HG02970 (cell line): Measurements from ENCODE around the gene PDE7B.
"Not testable (repeated sequence)": the region's sequence is repeated elsewhere in the genome, so short reads cannot be mapped to it uniquely, and the experiment has no call there.

Experiments
- ATAC-seq: cut with Tn5 transposase; IDR thresholded peaks from one replicate; pipeline ENCODE4 v1.9.1; 2021; ENCODE audit warnings: mild to moderate bottlenecking, moderate library complexity, moderate number of reproducible peaks; ENCODE audit not compliant: unreplicated experiment, low FRiP score

The PDE7B gene

DNA sequence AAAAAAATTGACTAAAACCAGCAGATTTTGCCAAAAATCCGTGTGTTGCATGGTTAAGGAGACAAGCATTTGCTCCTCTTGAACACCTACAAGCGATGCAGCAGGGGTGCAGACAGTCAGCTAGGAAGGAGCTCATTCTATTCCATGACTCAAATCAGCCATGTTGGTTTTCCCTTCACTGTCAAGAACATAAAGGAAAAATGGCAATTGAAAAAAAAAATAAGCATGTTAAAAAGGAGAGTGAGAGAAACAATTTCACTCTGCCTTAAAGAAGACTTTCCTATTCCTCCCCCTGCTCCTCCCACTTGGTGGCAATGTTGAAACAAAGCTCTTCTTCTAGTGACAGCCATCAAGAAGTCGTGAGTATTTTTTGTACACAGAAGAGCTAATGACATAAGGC lies 283.2 kb downstream of the PDE7B start:
- ATAC-seq, result no peak

GRCh38 chr6:136136274-136136673 lies 284.8 kb downstream of the PDE7B start:
- no peak for ATAC-seq

DNA sequence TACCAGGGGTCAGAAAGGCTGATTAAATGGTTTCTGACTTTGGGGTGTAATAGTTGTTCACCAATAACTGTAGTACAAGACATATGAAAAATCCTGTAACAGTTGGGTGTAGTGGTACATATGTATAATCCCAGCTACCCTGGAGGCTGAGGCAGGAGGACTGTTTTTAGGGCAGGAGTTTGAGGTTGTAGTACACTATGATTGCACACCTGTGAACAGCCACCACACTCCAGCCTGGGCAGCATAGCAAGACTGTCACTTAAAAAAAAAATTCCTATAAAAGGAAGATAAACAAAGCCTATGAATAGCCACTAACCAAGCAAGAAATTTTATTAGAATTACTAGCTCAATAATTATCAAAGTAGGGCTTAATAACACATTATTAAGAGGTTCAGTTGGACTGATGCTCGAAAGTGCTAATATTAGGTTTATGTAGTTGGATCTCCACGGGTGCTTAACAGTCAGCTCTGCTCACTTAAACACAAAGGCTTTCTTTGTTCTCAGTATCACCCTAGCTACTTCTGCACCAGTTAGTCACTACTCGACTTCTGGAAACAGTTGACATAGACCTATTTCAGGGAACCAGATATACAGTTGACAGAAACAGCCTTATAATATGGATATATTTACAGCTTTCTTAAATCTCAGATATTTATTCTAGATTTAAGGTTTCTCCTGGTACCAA lies 285.6 kb downstream of the PDE7B start:
- no peak for ATAC-seq

GRCh38 chr6:136137739-136138402 lies 286.4 kb downstream of the PDE7B start:
- ATAC-seq, result no peak

GRCh38 chr6:136139111-136139510 lies 287.6 kb downstream of the PDE7B start:
- ATAC-seq, result not testable (repeated sequence)

DNA sequence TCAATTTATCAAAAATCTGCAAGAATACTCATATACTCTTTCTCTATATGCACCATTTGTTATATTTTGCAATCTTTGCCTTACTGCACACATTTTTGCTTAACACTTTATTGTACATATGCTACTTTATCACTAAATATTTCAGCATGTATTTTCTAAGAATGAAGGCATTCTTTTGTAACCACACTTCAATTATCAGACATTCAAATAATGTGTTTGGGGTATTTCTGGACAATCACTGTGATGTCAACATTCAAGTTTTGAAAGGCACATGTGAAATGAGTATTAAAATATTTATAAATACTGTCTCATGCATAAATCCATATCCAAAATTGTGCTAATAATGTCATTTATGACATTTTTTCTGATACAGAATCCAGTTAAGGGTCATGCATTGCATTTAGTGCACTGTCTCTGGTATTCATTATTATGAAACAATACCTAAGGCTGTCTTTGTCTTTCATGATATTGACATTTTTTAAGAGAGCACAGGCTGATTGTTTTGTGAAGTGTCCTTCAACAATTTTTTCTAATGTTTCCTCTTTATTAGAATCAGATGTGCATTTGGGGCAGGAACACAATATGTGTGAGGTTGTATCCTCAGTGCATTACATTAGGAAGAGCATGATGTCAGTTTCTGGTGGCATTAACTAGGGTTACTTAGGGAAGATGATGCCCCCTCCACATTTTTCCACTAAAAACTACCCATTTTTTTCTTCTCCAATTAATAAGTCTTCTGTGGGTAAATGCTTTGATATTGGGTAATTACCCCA lies 292.9 kb downstream of the PDE7B start:
- ATAC-seq, result no peak

DNA sequence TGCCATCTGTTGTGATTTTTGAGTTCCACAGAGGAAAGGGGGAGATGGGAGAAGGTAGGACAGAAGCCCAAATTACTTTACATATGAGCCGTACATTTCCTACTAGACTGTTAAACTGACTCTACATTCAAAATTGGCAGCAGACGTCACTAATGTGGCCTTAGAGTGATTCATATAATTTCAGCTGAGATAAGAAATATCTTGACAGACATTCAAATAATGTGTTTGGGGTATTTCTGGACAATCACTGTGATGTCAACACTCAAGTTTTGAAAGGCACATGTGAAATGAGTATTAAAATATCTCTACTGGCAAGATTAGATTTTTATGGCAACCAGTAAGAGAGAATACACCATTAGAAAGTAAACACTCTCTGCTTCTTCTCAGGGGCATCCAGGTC lies 294.6 kb downstream of the PDE7B start:
- no peak for ATAC-seq

DNA sequence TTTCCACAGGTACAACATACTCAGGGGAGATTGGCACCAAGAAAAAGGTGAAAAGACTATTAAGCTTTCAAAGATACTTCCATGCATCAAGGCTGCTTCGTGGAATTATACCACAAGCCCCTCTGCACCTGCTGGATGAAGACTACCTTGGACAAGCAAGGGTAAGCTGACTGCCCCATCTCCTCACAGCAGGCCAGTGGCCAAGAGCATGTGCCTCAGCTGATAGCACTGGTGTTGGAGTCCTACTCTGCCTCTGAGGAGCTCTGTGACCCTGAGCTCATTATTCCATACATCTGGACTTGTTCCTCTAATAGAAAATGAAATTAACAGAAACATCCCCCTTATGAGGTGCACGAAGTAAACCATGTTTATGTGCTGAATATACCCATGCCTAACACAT lies 295.8 kb downstream of the PDE7B start:
- ATAC-seq, result no peak

- ATAC-seq, result no peak
These were observed 296.6 kb downstream of the PDE7B start for GRCh38 chr6:136148051-136148450.

DNA sequence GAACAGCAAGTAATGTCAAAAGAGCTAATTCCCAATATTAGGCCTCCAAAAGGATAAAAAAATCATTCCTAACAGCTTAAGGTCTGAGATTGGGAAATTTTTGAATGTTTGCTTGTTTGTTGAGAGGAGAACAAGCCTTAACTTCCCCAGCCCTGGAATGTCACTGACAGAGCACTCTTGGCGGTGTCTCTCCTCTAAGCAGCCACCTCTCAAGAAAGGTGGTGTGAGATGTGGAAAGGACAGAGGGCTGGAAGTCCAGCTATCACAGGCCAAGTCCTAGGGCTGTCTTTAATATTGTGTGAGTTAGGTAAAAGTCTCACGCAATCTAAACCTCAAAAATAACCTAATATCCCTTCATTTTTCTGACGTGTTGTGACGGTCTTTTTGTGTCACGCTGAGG lies 297.0 kb downstream of the PDE7B start:
- ATAC-seq, result no peak

DNA sequence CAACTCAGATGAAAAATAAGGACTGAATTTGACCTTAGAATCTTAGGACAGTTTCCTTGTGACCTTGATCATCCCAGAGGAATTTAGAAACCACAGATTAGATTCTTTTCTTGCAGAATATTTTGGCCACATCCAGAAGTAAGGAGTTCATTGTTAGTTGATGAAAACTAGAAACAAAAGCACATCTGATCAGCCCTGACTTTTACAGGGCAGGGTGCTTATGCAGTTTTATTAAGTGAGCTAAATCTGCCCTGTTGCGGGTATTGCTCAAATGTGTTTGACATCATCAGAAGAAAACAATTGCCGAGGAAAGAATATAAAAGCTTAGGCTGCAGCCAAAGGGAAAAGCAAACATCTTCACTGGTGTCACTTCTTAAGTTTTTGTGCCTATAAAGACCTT lies 297.8 kb downstream of the PDE7B start:
- ATAC-seq, result no peak

DNA sequence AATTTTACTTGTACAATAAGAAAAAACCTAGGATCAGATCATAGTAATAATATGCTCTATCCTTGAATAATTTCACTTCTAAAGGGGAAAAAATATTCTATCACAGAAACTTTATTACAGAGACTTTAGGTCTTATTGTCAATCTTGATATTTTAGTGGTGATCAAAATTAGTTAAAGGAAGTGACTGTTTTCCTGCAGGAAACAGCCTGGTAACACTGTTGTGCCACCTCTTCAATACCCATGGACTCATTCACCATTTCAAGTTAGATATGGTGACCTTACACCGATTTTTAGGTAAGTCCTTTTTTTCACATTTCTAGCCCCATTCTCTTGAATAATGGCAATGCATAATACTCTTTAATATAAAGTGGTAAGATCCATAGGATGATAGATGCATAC lies 299.5 kb downstream of the PDE7B start:
- ATAC-seq, result no peak

DNA sequence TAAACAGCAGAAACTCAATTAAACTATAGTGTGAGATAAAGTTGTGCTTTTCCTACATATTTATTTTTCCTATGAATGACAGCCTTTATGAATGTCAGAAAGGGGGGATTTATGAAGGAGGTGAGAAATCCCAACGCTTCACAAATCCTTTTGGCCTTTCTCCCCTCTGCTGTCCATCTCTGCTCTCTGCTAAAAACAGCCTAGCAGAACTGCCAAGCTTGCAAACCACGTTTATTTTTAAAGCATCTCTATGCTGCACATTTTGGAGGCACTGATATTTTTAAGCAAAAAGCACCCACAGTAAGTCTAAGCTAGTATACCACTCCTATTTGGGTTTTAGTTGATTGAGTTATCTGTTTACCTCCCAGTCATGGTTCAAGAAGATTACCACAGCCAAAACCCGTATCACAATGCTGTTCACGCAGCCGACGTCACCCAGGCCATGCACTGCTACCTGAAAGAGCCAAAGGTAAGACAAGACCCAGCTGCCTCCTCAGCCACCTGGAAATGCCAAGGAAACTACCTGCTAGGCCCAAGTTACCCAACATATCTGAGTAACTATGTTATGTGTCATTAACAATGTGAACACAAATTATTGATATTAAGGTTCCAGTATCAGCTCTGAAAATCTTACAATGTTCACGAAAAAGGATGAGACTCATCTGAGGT lies 302.3 kb downstream of the PDE7B start:
- no peak for ATAC-seq

- ATAC-seq, result no peak
These were observed 303.7 kb downstream of the PDE7B start for GRCh38 chr6:136155191-136155590.

- ATAC-seq, result no peak
These were observed 306.2 kb downstream of the PDE7B start for GRCh38 chr6:136157743-136158142.

- ATAC-seq, result no peak
These were observed 306.9 kb downstream of the PDE7B start for GRCh38 chr6:136158387-136158821.

GRCh38 chr6:136158971-136159370 lies 307.5 kb downstream of the PDE7B start:
- no peak for ATAC-seq

GRCh38 chr6:136160250-136160649 lies 308.7 kb downstream of the PDE7B start:
- ATAC-seq, result no peak

DNA sequence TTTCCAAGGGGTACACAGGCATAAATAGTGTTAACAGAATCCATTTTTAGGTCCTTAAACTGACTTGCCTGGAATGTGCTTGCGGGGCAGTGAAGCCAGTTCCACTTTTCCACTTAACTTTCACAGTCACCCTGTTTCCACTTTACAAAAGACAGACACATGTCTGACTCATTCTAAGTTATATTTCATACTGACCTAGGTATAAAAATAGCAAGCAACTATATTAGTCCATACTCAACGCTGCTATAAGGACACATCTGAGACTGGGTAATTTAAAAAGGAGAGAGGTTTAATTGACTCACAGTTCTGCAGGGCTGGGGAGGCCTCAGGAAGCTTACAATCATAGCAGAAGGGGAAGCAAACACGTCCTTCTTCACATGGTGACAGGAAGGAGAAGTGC lies 310.4 kb downstream of the PDE7B start:
- no peak for ATAC-seq

- ATAC-seq, result no peak
These were observed 311.8 kb downstream of the PDE7B start for GRCh38 chr6:136163260-136163659.

DNA sequence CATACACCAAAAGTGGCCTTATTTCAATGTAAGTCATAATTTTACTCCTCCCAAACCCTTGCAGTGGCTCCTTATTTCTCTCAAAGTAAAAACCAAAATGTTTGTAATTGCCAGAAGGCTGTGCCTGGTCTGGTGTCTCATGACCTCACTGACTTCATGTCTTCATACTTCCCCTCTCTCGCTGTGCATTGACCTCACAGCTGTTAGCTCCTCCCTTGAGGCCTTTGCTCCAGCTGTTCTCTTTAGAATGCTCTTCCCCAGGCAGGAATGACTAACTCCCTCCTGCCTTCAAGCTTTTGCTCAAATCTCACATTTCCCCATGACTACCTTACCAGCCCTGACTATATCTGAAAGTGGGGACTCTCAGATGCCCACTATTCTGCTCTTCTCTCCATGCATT lies 315.3 kb downstream of the PDE7B start:
- ATAC-seq, result no peak
